GM12864 (cell line): Measurements from ENCODE around the gene CRMP1.

Source experiments
- DNase-seq: peaks from one replicate; pipeline ENCODE4 v3.0.0-alpha.2; 2011; ENCODE audit warnings: low read depth
- H3K4me3 ChIP-seq: 2 replicates; pipeline ENCODE4 v1.5.1; 2011; ENCODE audit warnings: mild to moderate bottlenecking, low read depth, low read length, control low read depth
- TF ChIP-seq, protein P1 (sequence below): IDR thresholded peaks from 2 replicates; pipeline ENCODE4 v1.5.1; 2011; ENCODE audit warnings: low read depth, mild to moderate bottlenecking, moderate library complexity, low read length, control low read depth, inconsistent platforms; ENCODE audit errors: missing control alignments

The CRMP1 gene

DNA sequence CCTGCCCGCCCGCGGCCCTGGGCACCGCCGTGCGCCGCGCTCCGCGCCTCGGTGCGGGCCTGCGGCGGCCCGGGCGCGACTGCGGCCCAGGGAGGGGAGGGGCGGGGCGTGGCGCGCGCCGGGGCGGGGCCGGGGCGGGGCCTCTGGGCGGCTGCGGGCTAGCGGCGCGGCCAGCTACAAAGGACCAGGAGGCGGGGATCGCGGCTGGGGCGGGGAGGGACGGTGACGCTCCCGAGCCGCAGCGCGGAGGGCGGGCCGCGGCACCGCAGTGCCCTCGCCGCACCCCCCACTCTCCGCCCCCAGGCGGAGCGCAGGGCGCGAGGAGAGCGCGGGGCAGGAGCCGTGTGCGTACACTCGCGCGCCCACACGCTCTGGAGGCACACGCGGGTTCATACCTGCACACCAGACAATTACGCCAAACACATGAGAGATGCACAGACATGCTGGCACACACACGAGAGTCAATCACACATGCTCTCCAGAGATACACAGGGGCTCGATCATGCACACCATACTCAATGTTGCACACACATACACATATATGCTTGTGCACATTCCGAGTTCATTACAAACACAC lies at the start of gene CRMP1:
TSS of gene CRMP1 (minus strand) at position 83 of the 577 bp plus-strand sequence. CDS start 117 bp downstream, outside the sequence.
- no peak within 1 kb of the TSS for H3K4me3 ChIP-seq
- TF ChIP-seq, protein P1, sequence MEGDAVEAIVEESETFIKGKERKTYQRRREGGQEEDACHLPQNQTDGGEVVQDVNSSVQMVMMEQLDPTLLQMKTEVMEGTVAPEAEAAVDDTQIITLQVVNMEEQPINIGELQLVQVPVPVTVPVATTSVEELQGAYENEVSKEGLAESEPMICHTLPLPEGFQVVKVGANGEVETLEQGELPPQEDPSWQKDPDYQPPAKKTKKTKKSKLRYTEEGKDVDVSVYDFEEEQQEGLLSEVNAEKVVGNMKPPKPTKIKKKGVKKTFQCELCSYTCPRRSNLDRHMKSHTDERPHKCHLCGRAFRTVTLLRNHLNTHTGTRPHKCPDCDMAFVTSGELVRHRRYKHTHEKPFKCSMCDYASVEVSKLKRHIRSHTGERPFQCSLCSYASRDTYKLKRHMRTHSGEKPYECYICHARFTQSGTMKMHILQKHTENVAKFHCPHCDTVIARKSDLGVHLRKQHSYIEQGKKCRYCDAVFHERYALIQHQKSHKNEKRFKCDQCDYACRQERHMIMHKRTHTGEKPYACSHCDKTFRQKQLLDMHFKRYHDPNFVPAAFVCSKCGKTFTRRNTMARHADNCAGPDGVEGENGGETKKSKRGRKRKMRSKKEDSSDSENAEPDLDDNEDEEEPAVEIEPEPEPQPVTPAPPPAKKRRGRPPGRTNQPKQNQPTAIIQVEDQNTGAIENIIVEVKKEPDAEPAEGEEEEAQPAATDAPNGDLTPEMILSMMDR = no peak
- no peak for DNase-seq

DNA sequence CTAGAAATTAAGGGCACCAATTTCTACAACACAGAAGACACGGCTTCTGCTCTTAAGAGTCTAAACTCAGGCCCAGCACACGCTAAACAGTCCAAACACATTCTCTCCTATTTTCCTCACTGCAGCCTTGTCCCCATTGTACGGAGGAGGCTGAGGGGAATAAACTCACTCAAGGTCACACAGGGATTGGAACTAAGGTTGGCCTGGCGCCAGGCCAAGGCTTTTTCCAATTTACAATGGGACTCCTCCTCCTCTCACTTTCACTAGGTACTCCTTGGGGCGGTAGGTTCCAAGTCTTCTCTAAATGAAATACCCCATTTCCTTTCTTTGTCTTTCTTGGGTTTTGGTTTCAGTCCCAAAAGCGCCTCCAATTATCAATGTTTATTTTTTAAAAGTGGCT lies 48.7 kb upstream of the CRMP1 start:
- H3K4me3 ChIP-seq = no peak overlapping the region
- TF ChIP-seq, protein P1 = no peak
- DNase-seq = no peak

DNA sequence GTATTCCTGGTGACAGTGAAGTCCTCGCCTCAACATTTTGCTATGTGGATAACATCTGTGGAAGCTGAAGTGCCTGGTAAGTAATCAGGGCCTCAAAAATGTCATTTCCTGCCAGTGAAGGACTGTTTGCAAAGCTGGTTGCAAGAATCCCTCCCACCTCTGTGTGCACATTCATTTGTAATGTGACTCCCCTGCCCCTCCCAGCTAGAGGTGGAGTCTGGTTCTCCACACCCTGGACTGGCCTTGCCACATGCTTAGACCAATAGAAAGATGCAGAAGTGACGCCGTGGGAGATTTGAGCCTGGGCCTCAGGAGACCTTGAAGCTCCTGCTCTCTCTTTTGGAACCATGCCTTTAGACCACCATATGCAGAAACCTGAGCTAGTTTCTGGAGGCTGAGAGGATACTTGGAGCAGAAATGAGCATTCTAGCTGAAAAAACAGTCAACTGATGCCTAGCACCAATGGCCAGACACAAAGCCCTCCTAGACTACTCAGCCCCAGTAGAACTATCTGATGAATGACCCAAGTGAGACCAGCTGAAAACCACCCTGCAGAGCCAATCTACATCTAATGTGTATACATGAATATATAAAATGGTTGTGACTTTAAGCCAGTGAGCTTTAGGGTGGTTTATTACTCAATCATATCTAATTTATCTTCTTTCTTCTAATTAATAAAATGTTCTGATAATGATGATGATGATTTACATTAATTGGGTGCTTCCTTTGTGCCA lies 47.8 kb upstream of the CRMP1 start:
- DNase-seq = no peak
- H3K4me3 ChIP-seq = no peak overlapping the region
- TF ChIP-seq, protein P1 = no peak

DNA sequence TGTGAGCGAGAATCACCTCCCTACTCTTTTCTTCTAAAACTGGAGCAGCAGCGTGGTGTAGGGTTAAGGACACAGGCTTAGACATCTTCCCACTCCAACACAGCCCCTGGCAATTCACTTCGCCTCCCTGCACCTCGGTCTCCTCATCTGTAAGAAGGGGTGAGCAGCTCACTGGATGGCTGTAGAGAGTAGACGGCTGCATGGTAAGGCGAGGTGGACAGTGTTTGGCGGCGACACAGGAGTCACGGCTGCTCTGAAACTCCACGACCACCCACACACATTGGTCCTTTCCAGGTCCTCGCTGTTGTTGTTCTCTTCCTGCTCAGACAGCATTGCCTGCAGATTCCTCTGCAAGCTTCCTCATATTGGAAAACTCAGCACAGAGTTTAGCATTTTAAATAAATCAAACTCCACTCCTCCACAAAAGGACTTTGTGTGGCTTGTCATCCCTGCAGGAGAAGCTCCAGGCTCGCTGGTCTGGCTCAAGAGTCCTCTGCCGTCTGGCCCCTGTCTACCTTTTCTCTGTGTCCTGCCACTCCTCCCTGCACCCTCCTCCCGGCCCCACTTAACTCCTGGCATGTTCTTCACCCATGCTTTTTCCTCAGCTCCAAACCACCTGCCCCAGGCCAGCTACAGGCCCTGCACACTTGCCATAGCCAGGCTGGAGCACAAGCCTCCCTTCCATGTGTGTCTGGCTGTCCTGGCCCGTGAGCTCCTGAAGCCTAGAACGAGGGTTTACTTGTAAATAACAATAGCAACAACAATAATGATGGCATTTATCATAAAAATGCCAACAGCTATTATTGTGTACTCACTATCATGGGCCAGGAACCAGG lies 41.3 kb upstream of the CRMP1 start:
- no peak overlapping the region for H3K4me3 ChIP-seq
- DNase-seq = no peak
- TF ChIP-seq, protein P1 = no peak

DNA sequence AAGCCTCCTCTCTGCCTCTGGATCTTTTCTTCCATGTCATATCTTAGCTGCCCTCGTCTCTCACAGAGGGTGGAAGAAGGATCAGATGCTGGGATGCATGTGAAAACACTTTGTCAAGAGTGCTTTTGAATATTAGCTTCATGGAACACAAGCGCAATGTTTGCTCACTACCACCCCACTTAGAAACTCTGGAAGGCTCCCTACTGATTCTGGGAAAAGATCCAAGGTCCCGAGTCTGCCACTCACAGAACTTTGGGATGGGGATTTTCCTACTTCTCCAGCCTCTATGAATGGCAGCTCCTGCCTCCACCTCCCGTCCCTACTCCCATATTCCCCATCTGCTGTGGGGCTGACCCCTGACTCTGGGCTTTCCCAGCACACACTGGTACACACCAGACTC lies 40.2 kb upstream of the CRMP1 start:
- TF ChIP-seq, protein P1 = no peak
- no peak for DNase-seq
- no peak overlapping the region for H3K4me3 ChIP-seq

DNA sequence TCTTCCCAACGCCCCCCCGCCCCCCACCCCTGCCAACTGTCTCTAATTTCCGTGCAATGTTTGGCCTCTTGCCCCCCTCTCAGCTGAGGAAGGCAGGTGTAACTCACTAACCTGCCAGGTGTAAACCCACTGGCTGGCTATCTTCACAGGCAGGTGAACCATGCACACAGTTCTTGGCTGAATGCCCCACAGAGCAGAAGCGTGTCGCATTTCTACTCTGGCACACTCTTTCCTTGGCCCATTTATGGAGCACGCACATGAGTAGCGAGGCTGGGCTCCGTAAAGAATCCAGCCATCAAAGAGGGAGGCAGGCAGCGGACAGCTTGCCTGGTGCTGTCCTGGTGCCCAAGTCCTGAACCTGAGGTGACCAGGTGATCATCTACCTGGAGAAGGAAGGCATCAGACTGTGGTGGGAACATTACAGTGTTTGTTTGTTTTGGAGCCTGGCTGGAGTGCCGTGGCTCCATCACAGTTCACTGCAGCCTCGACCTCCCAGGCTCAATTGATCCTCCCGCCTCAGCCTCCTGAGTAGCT lies 39.2 kb upstream of the CRMP1 start:
- TF ChIP-seq, protein P1 = no peak

More for the DNA sequence above, 39.2 kb upstream of the CRMP1 start:
- no peak overlapping the region for H3K4me3 ChIP-seq
- no peak for DNase-seq
